GM18909 (cell line): ENCODE measurements around the gene NR2E3.
"Not testable (repeated sequence)": the region's sequence is repeated elsewhere in the genome, so short reads cannot be mapped to it uniquely, and the experiment has no call there.

Source experiments
- ATAC-seq: cut with Tn5 transposase; IDR thresholded peaks from one replicate; pipeline ENCODE4 v1.9.1; 2021; ENCODE audit warnings: mild to moderate bottlenecking; ENCODE audit not compliant: unreplicated experiment, poor library complexity

Gene NR2E3

GRCh38 chr15:71812966-71813722 is 2.8 kb downstream of the NR2E3 start:
- no peak for ATAC-seq

DNA sequence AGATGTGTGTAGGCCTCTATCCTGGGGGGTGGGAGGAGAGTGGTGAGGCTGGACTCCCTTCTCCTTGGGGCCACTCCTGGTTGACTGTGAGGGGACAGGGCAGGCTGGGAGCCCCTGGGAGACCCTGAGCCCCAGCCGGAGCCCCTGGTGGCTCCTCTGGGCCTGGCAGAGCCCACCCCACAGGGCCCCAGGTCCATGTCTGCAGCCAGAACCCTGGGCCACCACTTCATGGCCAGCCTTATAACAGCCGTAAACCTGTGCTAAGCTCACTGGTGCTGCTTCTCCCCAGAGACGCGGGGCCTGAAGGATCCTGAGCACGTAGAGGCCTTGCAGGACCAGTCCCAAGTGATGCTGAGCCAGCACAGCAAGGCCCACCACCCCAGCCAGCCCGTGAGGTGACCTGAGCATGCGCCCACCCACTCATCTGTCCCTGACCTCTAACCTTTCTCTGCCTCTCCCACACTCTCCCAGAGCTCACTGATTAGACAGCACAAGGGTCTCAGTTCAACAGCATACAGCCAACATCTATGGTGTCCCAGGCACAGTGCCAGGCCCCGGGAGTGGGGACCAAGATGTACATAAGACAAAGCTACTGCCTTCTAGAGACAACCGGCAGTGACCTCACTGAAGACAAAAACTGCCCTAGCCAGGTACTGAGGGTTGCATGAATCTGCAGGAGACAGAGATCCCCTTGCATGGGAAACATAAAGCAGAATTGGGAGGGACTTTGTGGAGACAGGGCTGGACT is 3.5 kb downstream of the NR2E3 start:
- no peak for ATAC-seq

GRCh38 chr15:71815301-71815700 is 4.9 kb downstream of the NR2E3 start:
- no peak for ATAC-seq

- no peak for ATAC-seq
Measured at GRCh38 chr15:71817351-71817750, 7.0 kb downstream of the NR2E3 start.

DNA sequence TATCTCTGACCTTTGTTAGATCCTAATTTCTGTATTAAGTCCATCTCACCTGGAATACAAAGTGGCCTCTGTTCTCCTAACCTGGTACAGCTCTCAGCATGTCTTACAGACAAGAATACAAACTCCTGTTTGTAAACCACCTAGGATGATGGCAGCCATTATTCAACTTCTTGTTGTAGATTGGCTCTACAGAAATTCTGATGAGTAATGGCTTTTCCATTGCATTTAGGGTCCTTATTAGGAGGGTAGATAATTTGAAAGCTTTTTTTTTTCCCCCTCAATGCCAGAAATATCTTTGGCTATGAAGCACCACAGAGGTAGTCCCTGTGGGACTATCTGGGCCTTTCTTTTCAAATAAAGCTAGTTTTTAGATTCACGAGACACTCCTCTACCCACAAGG is 9.8 kb downstream of the NR2E3 start:
- ATAC-seq = no peak

DNA sequence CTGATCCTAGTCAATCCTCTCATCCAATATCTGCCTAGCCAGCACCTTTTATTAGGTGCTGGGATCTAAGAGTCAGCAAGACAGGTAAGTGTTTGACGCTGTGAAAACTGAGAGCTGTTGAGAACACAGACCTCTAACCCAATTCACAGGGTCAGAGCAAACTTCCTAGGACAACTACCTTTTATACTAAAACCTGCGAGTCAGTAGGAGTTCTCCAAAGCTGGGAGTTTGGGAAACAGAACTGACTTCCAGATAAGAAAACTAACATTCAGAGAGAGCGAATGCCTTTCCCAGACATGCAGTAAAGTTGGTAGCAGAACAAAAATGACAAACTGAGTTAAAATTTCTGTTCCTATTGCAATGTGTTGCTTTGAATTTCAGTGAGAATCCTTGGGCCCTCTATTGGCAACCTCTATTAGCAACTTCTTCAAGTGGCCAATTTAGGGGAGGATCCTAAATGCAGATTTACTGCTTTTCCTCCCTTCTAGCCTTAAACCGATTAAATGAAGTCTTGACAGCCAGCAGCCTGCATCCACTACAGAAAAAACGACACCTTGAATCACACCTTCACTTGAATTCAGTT is 11.3 kb downstream of the NR2E3 start:
- ATAC-seq = no peak

DNA sequence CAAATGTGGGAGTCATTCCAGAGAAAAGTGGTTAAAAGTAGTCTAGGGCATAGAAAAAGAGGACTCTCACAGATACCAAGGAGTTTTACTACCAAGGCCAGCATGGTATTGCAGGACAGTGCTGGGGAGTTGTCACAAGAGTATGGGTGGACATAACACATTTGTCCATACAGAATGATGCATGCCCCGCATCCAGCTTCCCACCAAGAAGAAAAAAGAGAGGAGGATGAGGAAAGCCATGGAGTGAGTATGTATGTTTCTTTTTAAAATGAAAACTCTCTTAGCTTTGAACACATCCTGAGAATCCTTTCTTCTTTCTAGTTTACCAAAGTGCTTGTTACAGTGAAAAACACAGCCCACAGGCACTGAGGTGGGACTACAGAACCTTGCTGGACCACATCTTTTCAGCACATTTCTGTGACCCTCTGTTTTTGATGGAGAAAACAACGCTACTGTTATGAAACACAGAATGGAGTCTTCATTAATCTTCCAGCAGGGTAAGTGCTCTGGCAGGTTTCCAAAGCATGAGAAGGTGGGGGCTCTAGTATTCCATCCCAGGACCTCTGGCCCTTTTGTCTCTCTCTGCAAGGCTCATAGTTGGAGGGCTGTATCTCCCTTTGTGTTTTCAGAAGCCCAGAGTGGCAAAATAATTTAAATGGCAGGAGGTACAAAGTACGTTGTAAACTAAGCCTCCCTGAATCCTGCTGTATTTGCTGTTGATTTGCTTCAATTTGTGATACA is 12.7 kb downstream of the NR2E3 start:
- no peak for ATAC-seq

DNA sequence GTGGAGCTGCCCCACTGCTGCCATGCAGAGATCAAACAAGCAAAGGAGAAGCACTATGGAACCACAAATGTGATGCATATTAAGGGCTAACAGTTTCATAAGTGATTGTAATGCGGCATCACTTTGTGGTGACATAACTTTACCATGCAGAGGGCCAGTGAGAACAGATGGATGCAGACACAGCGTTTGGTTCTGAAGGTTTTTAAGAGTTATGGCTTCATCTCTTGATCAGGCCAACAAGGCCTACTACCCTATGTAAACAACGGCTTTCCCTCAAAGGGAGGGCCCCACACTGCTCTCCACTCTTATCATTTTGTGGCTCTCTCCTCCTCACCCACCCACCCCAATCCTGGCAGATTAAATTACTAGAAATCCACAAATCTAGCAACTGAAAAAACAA is 13.4 kb downstream of the NR2E3 start:
- ATAC-seq = no peak

DNA sequence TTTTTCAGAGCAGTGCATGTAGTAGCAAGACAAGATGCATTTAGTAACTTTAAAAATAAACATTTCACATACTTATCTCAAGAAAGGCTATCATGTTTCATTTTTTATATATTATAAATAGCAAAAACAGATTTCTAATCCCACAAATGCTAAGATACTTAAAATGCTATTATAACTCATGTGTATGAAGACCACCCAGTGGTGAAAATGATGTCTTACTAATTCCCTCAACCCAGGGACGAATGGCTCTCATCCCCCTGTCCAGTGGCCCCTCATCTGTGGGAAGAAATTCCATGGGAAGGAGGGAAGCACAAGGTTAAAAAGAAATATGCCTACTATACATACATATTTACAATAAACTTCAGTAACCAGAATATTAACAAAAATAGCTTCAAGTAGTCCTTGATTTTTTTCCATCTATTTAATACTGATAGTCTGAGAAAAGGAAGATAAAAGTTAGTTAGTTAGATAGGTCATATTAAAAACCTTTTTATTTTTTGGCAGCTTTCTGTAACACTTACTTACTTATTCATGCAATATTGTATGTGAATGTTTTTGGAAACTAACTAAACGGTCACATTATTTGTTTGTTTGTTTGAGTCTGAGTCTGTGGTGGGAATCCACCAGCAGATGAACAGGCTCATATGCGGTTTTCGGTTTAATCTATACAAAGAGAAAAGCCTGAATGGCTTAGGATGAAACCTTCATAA is 14.8 kb downstream of the NR2E3 start:
- no peak for ATAC-seq

GRCh38 chr15:71826196-71826595 is 15.8 kb downstream of the NR2E3 start:
- no peak for ATAC-seq

GRCh38 chr15:71830981-71831380 is 20.6 kb downstream of the NR2E3 start:
- ATAC-seq = no peak

GRCh38 chr15:71841563-71841962 is 31.2 kb downstream of the NR2E3 start:
- ATAC-seq = no peak

- no peak for ATAC-seq
Measured at GRCh38 chr15:71844916-71845315, 34.6 kb downstream of the NR2E3 start.

GRCh38 chr15:71853543-71853942 is 43.2 kb downstream of the NR2E3 start:
- ATAC-seq = no peak

DNA sequence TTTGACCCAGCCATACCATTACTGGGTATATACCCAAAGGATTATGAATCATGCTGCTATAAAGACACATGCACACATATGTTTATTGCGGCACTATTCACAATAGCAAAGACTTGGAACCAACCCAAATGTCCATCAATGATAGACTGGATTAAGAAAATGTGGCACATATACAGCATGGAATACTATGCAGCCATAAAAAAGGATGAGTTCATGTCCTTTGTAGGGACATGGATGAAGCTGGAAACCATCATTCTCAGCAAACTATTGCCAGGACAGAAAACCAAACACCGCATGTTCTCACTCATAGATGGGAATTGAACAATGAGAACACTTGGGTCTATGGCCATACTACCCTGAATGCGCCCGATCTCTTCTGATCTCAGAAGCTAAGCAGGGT is 47.9 kb downstream of the NR2E3 start:
- ATAC-seq = not testable (repeated sequence)
